ENCODE results near the gene GRID1.

DNA sequence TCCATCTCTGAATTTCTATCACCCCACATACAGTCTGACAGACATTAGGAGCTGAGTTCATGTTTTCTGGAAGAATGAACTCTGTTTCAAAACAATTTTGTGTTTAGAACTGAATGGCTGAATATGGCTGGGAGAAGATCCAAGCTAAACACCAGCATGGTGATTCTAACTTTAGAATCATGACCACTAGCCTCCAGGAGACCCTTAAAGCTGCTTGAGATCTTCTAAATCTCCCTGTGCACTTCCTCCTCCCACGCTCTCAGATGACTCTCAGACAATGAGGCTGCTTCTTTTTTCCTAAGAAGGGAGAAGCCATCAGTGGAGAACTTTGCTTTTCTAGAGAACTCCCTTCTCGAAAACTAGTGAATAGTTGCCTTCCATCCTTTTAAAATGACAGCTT lies 711.2 kb downstream of the GRID1 start:
- TF ChIP-seq CTCF (IDR thresholded peaks at IDR 0.05) = no peak
- TF ChIP-seq POLR2A (IDR thresholded peaks at IDR 0.05) = no peak
- TF ChIP-seq POLR2AphosphoS5 (IDR thresholded peaks at IDR 0.05) = no peak
- TF ChIP-seq EP300 (IDR thresholded peaks at IDR 0.05) = no peak
